WTC11 (cell line): ENCODE measurements around the gene CDCA7L. TPM values are rescaled to one million over a fixed set of nuclear protein-coding genes. Genes with fewer than 3 reads are reported as not detected.

Experiments
- ATAC-seq: fragments of 200-7000 bp; cut with Tn5 transposase; 2 replicates; pipeline ENCODE4 v1.10.0; 2021; ENCODE audit warnings: mild to moderate bottlenecking, moderate library complexity
- CTCF ChIA-PET: fragments of 300-600 bp; sonication (Branson Sonifier 250); formaldehyde crosslinking; loops from one replicate; lab custom pipeline; 2021; ENCODE audit warnings: antibody characterized with exemption; lab: Charles Lee
- POLR2A ChIA-PET: fragments of 350-600 bp; sonication (Branson Sonifier 250); formaldehyde crosslinking; loops from one replicate; lab custom pipeline; 2021; ENCODE audit warnings: antibody characterized with exemption; lab: Charles Lee
- DNase-seq: peaks from one replicate; pipeline ENCODE4 v3.0.0; 2021; ENCODE audit warnings: low spot score
- H3K27ac Mint-ChIP-seq: 2 replicates; pipeline ENCODE4 v1.8.0; 2021; ENCODE audit warnings: mixed read lengths
- H3K27me3 Mint-ChIP-seq: 2 replicates; pipeline ENCODE4 v1.8.0; 2021; ENCODE audit warnings: low read depth, mild to moderate bottlenecking, moderate library complexity, mixed read lengths
- H3K36me3 Mint-ChIP-seq: 2 replicates; pipeline ENCODE4 v1.8.0; 2021; ENCODE audit warnings: mixed read lengths
- H3K4me1 Mint-ChIP-seq: 2 replicates; pipeline ENCODE4 v1.8.0; 2022; ENCODE audit warnings: mixed read lengths
- H3K4me3 Mint-ChIP-seq: 2 replicates; pipeline ENCODE4 v1.8.0; 2021; ENCODE audit warnings: mild to moderate bottlenecking, moderate library complexity, mixed read lengths
- H3K9me3 Mint-ChIP-seq: 2 replicates; pipeline ENCODE4 v1.8.0; 2021; ENCODE audit warnings: mixed read lengths
- ATF2 ChIP-seq: sonication (generic); formaldehyde crosslinking; IDR thresholded peaks from 2 replicates; pipeline ENCODE4 v1.8.1; 2022; ENCODE audit warnings: low read depth, missing genetic modification reagents, borderline replicate concordance
- CTCF ChIP-seq: fragments of 200-600 bp; IDR thresholded peaks from 2 replicates; pipeline ENCODE4 v1.8.0; 2022; ENCODE audit warnings: antibody characterized with exemption
- ETV6 ChIP-seq: sonication (generic); formaldehyde crosslinking; IDR thresholded peaks from 2 replicates; pipeline ENCODE4 v1.8.1; 2022; ENCODE audit warnings: mild to moderate bottlenecking, missing genetic modification reagents
- FOXJ3 ChIP-seq: sonication (generic); formaldehyde crosslinking; IDR thresholded peaks from 2 replicates; pipeline ENCODE4 v1.9.0; 2021; ENCODE audit warnings: missing genetic modification reagents, mild to moderate bottlenecking, borderline replicate concordance
- GABPB1 ChIP-seq: sonication (generic); formaldehyde crosslinking; IDR thresholded peaks from 2 replicates; pipeline ENCODE4 v1.8.1; 2023; ENCODE audit warnings: mild to moderate bottlenecking, missing genetic modification reagents
- IRF2 ChIP-seq: sonication (generic); formaldehyde crosslinking; IDR thresholded peaks from 2 replicates; pipeline ENCODE4 v1.8.0; 2022; ENCODE audit warnings: low read depth, missing genetic modification reagents, borderline replicate concordance
- MAX ChIP-seq: sonication (generic); formaldehyde crosslinking; IDR thresholded peaks from 2 replicates; pipeline ENCODE4 v1.8.0; 2022; ENCODE audit warnings: mild to moderate bottlenecking, missing genetic modification reagents
- NFYB ChIP-seq: sonication (generic); formaldehyde crosslinking; conservative IDR thresholded peaks from 2 replicates; pipeline ENCODE4 v1.8.0; 2022; ENCODE audit warnings: low read depth, missing genetic modification reagents
- NR1H2 ChIP-seq: sonication (generic); formaldehyde crosslinking; IDR thresholded peaks from 2 replicates; pipeline ENCODE4 v1.9.0; 2021; ENCODE audit warnings: mild to moderate bottlenecking, moderate library complexity, missing genetic modification reagents
- NR2C2 ChIP-seq: sonication (generic); formaldehyde crosslinking; IDR thresholded peaks from 2 replicates; pipeline ENCODE4 v1.8.0; 2022; ENCODE audit warnings: mild to moderate bottlenecking, missing genetic modification reagents
- NR3C1 ChIP-seq: sonication (generic); formaldehyde crosslinking; conservative IDR thresholded peaks from 2 replicates; pipeline ENCODE4 v1.8.1; 2023; ENCODE audit warnings: low read depth, mild to moderate bottlenecking, missing genetic modification reagents
- OVOL2 ChIP-seq: fragments of 250-450 bp; sonication (Bioruptor Pico); IDR thresholded peaks from 2 replicates; pipeline ENCODE4 v1.9.0; 2021; ENCODE audit warnings: mild to moderate bottlenecking, borderline replicate concordance
- PRRX2 ChIP-seq: fragments of 250-450 bp; sonication (Bioruptor Pico); IDR thresholded peaks from 2 replicates; pipeline ENCODE4 v1.8.0; 2021; ENCODE audit warnings: mild to moderate bottlenecking
- RORB ChIP-seq: fragments of 250-450 bp; sonication (Bioruptor Pico); IDR thresholded peaks from 2 replicates; pipeline ENCODE4 v1.9.0; 2021; ENCODE audit warnings: mild to moderate bottlenecking
- SMAD3 ChIP-seq: sonication (generic); formaldehyde crosslinking; IDR thresholded peaks from 2 replicates; pipeline ENCODE4 v1.8.0; 2022; ENCODE audit warnings: missing genetic modification reagents, mild to moderate bottlenecking, borderline replicate concordance
- SMAD4 ChIP-seq: sonication (generic); formaldehyde crosslinking; IDR thresholded peaks from 2 replicates; pipeline ENCODE4 v1.8.0; 2022; ENCODE audit warnings: mild to moderate bottlenecking, missing genetic modification reagents
- USF2 ChIP-seq: sonication (generic); formaldehyde crosslinking; IDR thresholded peaks from 2 replicates; pipeline ENCODE4 v1.8.1; 2023; ENCODE audit warnings: mild to moderate bottlenecking, missing genetic modification reagents, moderate library complexity
- ZNF138 ChIP-seq: sonication (generic); formaldehyde crosslinking; conservative IDR thresholded peaks from 2 replicates; pipeline ENCODE4 v1.8.1; 2022; ENCODE audit warnings: mild to moderate bottlenecking, moderate library complexity, missing genetic modification reagents
- ZNF219 ChIP-seq: sonication (generic); formaldehyde crosslinking; IDR thresholded peaks from 2 replicates; pipeline ENCODE4 v1.8.0; 2023; ENCODE audit warnings: missing genetic modification reagents, mild to moderate bottlenecking, borderline replicate concordance
- ZNF232 ChIP-seq: sonication (generic); formaldehyde crosslinking; IDR thresholded peaks from 2 replicates; pipeline ENCODE4 v1.8.0; 2022; ENCODE audit warnings: mild to moderate bottlenecking, missing genetic modification reagents
- ZNF423 ChIP-seq: fragments of 250-450 bp; sonication (Bioruptor Pico); IDR thresholded peaks from 2 replicates; pipeline ENCODE4 v2.1.2; 2022; ENCODE audit warnings: mild to moderate bottlenecking, moderate library complexity
- ZNF512 ChIP-seq: sonication (generic); formaldehyde crosslinking; IDR thresholded peaks from 2 replicates; pipeline ENCODE4 v1.8.1; 2022; ENCODE audit warnings: missing genetic modification reagents, borderline replicate concordance
- ZSCAN18 ChIP-seq: fragments of 250-450 bp; sonication (Bioruptor Pico); IDR thresholded peaks from 2 replicates; pipeline ENCODE4 v2.1.2; 2022; ENCODE audit warnings: mild to moderate bottlenecking, moderate library complexity
- total RNA-seq: library from RNA; stranded (reverse); gene quantifications from 3 replicates; pipeline ENCODE4 v1.2.3, GENCODE V29; 2021

Gene CDCA7L
- total RNA-seq, 1 experiment from 2014 or later: 161 TPM

GRCh38 chr7:21887779-21888178, 57.9 kb downstream of the CDCA7L start (continued):
- TF ChIP-seq CTCF (no peak), ZNF219 (CRISPR knock-in tag) (no peak), GABPB1 (no peak), NR1H2 (no peak), PRRX2 (no peak), NR3C1 (no peak), ZNF512 (CRISPR knock-in tag) (no peak), OVOL2 (no peak)
- TF ChIP-seq, all 79 proteins: peak for 0

- DNase-seq (no peak), ATAC-seq (no peak)
- no peaks in the 10 kb centered on the region for H3K27me3 Mint-ChIP-seq
- peaks cover 14% of the 10 kb centered on the region for H3K4me1 Mint-ChIP-seq
- ChIA-PET CTCF (interaction anchor here (1.7 kb wide), 1 partner anchor 196 kb away, joined by 5 read pairs; no protein-coding TSS in a partner anchor), POLR2A (no interaction called here)
- no peaks in the 10 kb centered on the region; the same call in 1 of the 2 replicates for H3K36me3 Mint-ChIP-seq
- no peak overlapping the region for H3K27ac Mint-ChIP-seq
- H3K9me3 Mint-ChIP-seq: no peaks in the 10 kb centered on the region
- H3K4me3 Mint-ChIP-seq: no peak overlapping the region
- TF ChIP-seq IRF2 (CRISPR knock-in tag): no peak
- TF ChIP-seq NFYB (CRISPR knock-in tag): no peak
- TF ChIP-seq ZSCAN18 (CRISPR knock-in tag): no peak
- no peak for TF ChIP-seq ZNF138 (CRISPR knock-in tag)
- TF ChIP-seq RORB (CRISPR knock-in tag): no peak
- no peak for TF ChIP-seq ETV6 (CRISPR knock-in tag)
- no peak for TF ChIP-seq SMAD3 (CRISPR knock-in tag)
- no peak for TF ChIP-seq ATF2 (CRISPR knock-in tag)
- no peak for TF ChIP-seq FOXJ3 (CRISPR knock-in tag)
- no peak for TF ChIP-seq SMAD4 (CRISPR knock-in tag)
- TF ChIP-seq ZNF232 (CRISPR knock-in tag): no peak
- TF ChIP-seq USF2 (CRISPR knock-in tag): no peak
- no peak for TF ChIP-seq NR2C2 (CRISPR knock-in tag)
- no peak for TF ChIP-seq ZNF423
- no peak for TF ChIP-seq MAX (CRISPR knock-in tag)
These were observed 58.3 kb downstream of the CDCA7L start for GRCh38 chr7:21887353-21887752.
